ENCODE measurements around the gene TBC1D25.
"Not testable (repeated sequence)": the region's sequence is repeated elsewhere in the genome, so short reads cannot be mapped to it uniquely, and the experiment has no call there.

Gene TBC1D25

DNA sequence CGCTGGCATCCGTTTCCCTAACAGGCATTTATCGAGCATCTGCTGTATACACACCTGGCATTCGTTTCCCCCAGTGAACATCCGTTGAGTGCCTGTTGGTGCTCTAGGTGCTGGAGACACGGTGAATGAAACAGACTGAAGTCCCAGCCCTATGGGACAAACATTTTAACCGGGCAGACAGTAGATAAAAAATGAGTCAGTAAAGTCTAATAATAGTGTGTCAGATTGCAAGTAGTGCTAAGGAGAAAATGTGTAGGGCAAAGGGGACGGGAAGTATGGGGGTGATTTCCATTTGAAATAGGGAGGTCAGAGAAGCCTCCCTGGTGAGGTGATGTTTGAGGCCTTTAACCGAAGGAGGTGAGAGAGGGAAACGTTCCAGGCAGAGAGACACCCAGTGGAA is 23.2 kb upstream of the TBC1D25 start:
- DNase-seq = no peak

GRCh38 chrX:48516987-48517386 is 22.5 kb upstream of the TBC1D25 start:
- DNase-seq = no peak

DNA sequence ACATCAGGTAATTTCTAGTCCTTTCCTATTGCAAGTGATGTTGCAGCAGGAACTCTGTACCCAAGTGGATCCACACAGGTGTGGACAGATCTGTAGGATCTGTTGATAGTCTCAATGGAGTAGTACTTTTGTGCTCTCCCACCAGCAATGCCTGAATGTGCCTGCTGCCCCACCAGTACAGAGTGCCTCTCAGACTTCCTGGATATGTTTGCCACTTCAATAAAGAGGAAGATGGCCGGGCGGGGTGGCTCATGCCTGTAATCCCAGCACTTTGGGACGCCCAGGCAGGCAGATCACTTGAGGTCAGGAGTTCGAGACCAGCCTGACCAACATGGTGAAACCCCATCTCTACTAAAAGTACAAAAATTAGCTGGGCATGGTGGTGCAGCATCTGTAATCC is 20.0 kb upstream of the TBC1D25 start:
- DNase-seq = not testable (repeated sequence)

DNA sequence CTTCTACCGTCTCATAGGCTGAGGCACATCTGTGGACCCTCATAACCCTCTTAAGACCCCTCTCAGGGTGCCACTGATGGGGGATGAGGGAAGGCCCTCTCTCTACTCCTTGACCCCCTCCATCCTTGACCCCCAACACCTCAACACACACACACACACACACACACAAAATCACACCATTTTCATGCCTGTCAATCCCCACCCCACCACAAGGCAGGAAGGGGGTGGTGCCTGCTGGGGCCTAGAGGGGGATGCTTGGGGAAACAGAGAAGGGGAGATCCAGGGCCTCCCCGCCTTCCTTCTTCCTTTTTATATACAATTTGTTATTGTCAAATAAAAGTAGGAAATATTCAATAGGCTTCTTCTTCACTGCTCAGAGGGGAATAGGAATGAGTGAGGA is 19.1 kb upstream of the TBC1D25 start:
- no peak for DNase-seq

DNA sequence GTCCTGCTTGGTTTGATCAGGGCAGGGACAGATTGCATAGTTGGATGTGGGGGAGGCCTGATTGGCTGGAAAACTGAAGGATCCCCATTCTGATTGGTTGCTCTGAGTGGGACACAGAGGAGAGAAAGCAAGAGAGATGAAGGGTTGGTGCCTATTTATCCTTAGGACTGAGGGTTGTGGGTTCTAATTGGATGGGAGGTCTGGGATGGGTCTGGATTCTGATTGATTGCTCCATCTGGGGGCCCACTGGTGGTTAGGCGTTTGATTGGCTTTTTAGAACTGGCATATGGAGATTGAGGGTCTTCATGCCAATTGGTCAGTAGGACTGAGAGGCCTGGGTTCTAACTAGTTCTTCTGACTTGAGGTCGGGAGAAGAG is 18.6 kb upstream of the TBC1D25 start:
- peak; percentile 51 for DNase-seq

DNA sequence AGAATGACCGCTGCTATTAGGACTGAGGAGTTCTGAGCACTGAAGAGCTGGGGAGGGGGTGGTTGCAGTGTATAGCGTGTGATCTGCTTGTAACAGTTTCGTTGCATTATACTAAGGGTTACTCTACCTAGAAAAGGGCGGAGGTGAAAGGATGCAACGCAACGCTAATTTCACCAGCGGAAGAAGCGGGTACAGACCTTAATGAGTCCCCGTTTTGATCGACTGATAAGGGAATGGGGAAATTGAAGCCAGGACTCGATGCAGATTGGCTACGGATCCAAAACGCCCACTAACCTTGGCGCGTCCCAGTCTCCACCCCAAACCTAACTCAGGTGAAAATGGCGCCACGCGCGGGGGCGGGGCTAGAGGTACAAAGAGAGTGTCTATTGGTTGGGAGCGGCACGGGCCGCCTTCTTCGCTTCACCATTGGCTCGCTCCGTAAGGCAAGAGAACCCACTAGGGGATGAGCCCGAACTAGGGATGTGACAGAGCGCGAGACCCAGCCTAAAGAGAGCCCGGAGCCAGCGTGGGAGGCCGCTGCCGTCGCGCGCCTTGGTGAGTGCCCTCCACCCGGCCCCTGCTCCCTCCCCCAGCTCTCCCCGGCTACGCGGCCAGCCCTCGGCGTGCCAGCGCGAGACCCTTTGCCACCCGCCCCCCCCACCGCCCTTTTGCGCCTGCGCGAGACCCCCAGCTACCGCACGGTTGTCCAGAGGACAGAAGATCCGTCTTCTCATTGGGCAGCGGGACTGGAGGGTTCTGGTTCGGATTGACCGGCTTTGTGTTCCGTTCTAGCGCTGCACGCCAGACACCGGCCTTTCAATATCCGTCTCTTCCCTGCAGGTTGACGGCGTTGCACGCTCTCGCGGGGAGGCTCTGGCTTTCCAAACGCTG is 17.9 kb upstream of the TBC1D25 start, which contains the start of gene EBP:
TSS of gene EBP (plus strand) at position 456 of the 891 bp plus-strand sequence. CDS start 1,964 bp downstream, outside the sequence.
- peak; percentile 98 for DNase-seq

- no peak for DNase-seq
These were observed 17.2 kb upstream of the TBC1D25 start for GRCh38 chrX:48522291-48522690.

DNA sequence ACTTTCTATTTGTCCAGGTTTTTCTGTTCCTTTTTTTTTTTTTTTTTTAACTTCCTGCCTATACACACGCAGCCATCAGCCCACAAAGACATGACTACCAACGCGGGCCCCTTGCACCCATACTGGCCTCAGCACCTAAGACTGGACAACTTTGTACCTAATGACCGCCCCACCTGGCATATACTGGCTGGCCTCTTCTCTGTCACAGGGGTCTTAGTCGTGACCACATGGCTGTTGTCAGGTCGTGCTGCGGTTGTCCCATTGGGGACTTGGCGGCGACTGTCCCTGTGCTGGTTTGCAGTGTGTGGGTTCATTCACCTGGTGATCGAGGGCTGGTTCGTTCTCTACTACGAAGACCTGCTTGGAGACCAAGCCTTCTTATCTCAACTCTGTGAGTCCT is 15.8 kb upstream of the TBC1D25 start:
- no peak for DNase-seq

DNA sequence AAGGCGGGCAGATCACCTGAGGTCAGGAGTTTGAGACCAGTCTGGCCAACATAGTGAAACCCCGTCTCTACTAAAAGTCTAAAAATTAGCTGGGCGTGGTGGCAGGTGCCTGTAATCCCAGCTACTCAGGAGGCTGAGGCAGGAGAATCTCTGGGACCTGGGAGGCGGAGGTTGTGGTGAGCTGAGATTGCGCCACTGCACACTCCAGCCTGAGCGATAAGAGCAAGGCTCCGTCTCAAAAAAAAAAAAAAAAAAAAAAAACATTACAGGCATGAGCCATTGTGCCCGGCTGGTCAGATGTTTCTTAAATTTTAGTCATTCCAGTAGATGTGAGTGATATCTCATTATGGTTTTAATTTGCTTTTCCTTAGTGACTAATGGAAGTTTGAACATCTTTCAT is 13.7 kb upstream of the TBC1D25 start:
- not testable (repeated sequence) for DNase-seq

DNA sequence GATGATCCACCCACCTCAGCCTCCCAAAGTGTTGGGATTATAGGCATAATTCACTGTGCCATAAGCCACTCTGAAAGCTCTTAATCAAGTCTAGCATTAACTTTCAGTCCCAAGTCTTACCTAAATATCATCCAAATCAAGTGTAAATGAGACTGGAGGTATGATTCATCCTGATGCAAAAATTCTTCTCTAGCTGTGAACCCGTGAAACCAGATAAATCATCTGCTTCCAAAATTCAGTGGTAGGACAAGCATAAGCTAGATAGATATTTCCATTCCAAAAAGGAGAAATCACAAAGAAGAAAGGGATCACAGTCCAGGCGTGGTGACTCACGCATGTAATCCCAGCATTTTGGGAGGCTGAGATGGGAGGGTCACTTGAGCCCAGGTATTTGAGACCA is 8.8 kb upstream of the TBC1D25 start:
- no peak for DNase-seq

DNA sequence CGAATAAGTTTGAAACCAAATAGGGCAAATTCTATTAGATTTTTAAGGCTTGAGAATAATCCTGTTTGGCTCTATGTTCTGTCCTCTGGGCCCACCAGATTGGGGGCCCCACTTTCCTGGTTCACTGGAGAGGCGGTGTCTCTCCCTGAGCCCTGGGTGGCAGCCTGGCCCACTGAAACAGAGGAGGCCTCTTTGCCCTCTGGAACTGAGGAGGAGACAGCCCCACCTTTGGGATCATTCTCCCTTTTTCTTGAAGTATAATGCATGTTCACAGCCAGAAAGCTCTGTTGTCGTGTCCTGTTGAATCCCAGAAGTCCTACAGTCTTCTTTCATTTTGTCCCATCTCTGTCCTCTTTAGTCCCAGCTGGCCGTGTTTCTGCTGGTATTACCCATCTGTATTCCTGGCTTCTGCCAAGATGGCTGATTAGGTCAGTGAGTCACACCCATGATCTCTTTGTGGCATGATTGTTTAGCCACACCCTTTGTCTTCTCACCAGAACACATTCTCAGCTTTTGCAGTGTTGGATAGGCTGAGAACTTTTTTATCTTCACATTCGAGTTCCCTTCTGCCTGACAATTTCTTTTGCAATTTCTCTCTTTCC is 8.1 kb upstream of the TBC1D25 start:
- no peak for DNase-seq

DNA sequence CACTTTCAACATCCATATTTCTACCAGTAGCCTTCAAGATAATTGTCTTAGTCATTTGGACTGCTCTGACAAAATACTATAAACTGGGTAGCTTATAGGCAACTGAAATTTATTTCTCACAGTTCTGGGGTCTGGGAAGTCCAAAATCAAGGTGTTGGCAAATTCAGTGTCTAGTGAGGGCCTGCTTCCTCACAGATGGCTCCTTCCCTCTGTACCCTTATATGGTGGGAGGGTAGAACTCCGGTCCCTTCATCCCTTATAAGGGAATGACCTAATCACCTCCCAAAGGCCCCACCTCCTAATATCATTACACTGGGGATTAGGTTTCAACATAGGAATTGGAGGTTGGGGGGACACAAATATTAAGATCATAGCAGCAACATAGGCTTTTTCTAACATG is 7.4 kb upstream of the TBC1D25 start:
- DNase-seq = no peak

DNA sequence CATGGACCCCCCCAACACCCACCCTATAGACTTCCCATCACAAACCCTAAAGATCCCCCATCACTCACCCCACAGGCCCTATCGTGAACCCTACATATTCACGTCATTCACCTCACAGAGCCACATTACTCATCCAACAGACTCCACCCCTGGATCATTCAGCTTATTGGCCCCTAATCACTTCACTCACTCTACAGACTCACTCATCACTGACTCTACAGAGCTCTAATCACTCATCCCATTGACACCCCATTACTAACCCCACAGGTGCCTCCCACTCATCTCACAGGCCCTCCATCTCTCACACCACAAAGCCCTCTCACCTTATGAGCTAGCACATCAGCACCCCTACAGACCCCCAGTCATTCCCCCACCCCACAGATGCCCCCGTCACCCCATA is 6.3 kb upstream of the TBC1D25 start:
- DNase-seq = no peak

- DNase-seq = no peak
These were observed 721 bp upstream of the TBC1D25 start for GRCh38 chrX:48538641-48539344.

- peak; percentile 84 for DNase-seq
These were observed 488 bp downstream of the TBC1D25 start for GRCh38 chrX:48540028-48540375.

DNA sequence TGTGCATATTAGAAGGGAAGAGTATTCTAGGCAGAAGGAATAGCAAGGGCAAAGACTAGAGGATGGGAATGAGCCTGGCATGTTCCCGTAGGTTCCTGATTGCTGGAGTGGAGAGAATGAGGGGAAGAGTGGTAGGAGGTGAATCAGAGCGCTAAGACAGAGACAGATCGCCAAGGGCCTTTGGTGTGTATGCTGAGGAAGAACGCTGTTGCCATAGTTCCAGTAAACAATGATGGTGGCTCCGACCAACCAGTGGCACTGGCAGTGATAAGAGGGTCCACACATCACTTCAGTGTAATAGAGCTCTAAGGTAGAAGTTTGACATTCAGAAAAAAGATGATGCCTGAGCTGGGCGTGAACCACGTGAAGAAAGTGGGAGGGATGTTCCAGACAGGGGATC is 966 bp downstream of the TBC1D25 start:
- DNase-seq = no peak

GRCh38 chrX:48541140-48541814 is 1.8 kb downstream of the TBC1D25 start:
- no peak for DNase-seq

DNA sequence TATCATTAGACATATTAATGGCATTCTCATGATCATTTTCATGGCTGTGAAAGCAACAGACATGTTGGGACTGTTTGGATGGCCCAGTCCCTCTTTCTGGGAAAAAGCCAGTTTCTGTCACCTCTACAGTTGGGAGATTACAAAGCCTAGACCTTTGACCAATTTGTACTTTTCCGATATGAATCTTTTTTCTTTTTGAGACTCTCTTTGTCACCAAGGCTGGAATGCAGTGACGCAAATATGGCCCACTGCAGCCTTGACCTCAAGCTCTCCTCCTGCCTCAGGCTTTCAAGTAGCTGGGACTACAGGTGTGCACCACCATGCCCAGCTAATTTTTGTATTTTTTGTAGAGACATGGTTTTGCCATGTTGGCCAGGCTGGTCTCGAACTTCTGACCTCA is 9.4 kb downstream of the TBC1D25 start:
- no peak for DNase-seq

DNA sequence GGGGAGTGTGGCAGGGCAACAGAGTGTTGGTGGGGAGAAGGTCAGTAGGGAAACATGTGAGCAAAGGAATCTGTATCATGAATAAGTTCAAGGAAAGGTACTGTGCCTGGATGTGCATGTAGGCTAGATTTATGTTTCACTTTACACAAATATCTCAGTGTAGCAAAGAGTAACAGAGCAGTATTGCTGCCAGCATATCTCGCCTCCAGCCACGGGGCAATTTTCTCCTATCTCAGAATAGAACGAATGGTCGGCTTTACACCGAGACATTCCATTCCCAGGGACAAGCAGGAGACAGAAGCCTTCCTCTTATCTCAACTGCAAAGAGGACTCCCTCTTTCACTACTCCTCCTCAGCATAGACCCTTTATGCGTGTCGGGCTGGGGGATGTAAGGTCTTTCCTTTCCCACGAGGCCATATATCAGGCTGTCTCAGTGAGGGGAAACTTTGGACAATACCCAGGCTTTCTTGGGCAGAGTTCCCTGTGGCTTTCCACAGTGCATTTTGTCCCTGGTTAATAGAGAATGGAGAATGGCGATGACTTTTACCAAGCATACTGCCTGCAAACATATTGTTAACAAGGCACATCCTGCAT is 16.3 kb downstream of the TBC1D25 start:
- DNase-seq = not testable (repeated sequence)

GRCh38 chrX:48558271-48558670 is 18.8 kb downstream of the TBC1D25 start:
- no peak for DNase-seq

DNA sequence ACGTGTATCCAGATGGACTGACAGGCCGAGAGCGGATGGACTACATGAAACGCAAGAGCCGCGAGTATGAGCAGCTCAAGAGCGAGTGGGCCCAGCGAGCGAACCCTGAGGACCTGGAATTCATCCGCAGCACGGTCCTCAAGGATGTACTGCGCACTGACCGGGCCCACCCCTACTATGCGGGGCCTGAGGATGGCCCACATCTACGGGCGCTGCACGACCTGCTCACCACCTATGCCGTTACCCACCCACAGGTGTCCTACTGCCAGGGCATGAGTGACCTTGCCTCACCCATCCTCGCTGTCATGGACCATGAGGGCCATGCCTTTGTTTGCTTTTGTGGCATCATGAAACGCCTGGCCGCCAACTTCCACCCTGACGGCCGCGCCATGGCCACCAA is 20.1 kb downstream of the TBC1D25 start:
- no peak for DNase-seq

DNA sequence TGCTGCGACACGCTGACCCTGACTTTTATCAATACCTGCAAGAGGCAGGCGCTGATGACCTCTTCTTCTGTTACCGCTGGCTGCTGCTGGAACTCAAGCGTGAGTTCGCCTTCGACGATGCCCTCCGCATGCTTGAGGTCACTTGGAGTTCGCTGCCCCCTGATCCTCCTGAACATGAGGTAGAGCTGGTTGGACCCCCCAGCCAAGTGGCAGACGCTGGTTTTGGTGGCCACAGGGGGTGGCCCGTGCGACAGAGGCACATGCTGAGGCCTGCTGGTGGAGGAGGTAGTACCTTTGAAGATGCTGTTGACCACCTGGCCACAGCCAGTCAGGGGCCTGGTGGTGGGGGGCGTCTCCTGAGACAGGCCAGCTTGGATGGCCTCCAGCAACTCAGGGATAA is 20.5 kb downstream of the TBC1D25 start:
- no peak for DNase-seq

DNA sequence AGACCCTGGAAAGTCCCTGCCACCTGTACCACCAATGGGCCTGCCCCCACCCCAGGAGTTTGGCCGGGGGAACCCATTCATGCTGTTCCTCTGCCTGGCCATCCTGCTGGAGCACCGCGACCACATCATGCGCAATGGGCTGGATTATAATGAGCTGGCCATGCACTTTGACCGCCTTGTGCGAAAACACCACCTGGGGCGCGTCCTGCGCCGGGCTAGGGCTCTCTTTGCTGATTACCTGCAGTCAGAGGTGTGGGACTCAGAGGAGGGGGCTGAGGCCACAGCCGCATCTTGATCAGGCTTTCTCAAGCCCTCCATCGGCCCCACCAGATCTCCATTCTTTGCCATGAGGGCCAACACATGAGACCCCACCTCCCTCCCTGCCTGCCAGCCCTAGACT is 21.2 kb downstream of the TBC1D25 start:
- DNase-seq = no peak
